SJSA1 (cell line): ENCODE results near the gene ANGPTL2. TPM values are rescaled to one million over a fixed set of nuclear protein-coding genes. Genes with fewer than 3 reads are reported as not detected.

ENCODE experiments used
- DNase-seq, 2 experiments: peaks; one replicate each; pipeline ENCODE4 v3.0.0-alpha.2; 2015 to 2020; ENCODE audit warnings: low spot score in 2 of 2, low read depth in 1 of 2
- H3K27ac ChIP-seq: fragments of 250-450 bp; sonication (Bioruptor Pico); 2 replicates; pipeline ENCODE4 v1.5.1; 2020; ENCODE audit warnings: mild to moderate bottlenecking, moderate library complexity
- H3K27me3 ChIP-seq: fragments of 250-450 bp; sonication (Bioruptor Pico); replicated peaks from 2 replicates; pipeline ENCODE4 v1.5.1; 2020; ENCODE audit warnings: mild to moderate bottlenecking, moderate library complexity
- H3K36me3 ChIP-seq: fragments of 250-450 bp; sonication (Bioruptor Pico); 2 replicates; pipeline ENCODE4 v1.5.1; 2020; ENCODE audit warnings: mild to moderate bottlenecking
- H3K4me1 ChIP-seq: fragments of 250-450 bp; sonication (Bioruptor Pico); replicated peaks from 2 replicates; pipeline ENCODE4 v1.6.1; 2021; ENCODE audit warnings: mild to moderate bottlenecking
- H3K4me3 ChIP-seq: fragments of 250-450 bp; sonication (Bioruptor Pico); 2 replicates; pipeline ENCODE4 v1.5.1; 2020; ENCODE audit warnings: mild to moderate bottlenecking
- H3K9me3 ChIP-seq: fragments of 250-450 bp; sonication (Bioruptor Pico); replicated peaks from 2 replicates; pipeline ENCODE4 v1.5.1; 2020; ENCODE audit warnings: mild to moderate bottlenecking
- total RNA-seq: library from RNA; depleted of rRNA; stranded (reverse); fragments of >200 nt; shearing (Covaris generic); gene quantifications from 2 replicates; pipeline ENCODE4 v1.2.3, GENCODE V29; 2014

Gene ANGPTL2
- total RNA-seq, 1 experiment from 2014 or later, result 3.8 TPM

GRCh38 chr9:127066060-127066850 is 56.2 kb downstream of the ANGPTL2 start:
- Histone ChIP-seq H3K9me3 (no peaks in the 10 kb centered on the region), H3K4me3 (no peak overlapping the region), H3K36me3 (no peaks in the 10 kb centered on the region), H3K27me3 (no peaks in the 10 kb centered on the region), H3K27ac (no peak overlapping the region), H3K4me1 (no peaks in the 10 kb centered on the region)
- DNase-seq, result no peak

DNA sequence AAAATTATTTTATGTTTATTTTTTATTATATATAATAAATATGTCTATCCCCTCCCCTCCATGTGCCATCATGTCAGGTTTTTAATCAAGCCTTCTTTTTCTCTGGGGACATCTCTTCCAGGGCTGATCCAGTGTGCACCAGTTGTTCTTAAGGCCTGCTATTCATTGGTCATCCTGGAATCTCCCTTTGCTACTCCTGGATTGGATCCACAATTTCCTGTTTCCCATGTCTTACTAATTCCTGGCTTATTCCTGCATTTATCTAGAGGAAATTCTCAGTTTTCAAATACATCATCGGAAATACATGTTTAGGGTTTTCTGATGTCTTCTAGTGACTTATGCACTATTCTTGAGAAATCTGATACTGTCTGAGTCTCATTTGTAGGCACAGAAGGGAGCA is 56.8 kb downstream of the ANGPTL2 start:
- Histone ChIP-seq H3K9me3 (no peaks in the 10 kb centered on the region), H3K27me3 (no peaks in the 10 kb centered on the region), H3K4me3 (no peak overlapping the region), H3K4me1 (no peaks in the 10 kb centered on the region), H3K36me3 (no peaks in the 10 kb centered on the region), H3K27ac (no peak overlapping the region)
- DNase-seq, result no peak

DNA sequence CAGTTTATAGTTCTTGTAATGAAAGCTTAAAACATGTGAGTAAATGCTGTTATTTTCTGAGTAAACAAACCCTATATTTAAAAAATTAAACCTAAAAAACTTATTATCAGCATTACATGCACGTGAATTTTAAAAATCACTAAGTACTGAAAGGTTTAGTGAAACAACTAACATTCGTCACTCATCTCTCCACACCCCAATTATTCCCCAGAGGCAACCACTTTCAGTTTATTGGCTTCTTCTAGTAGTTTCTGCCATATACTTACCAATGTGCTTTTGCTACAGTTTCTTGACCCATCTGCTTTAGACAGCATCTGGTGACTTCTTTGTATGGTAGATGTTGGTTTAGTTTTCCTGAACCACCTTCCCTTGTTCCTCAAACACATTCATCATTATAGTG is 58.1 kb downstream of the ANGPTL2 start:
- Histone ChIP-seq H3K4me3 (no peak overlapping the region), H3K9me3 (no peaks in the 10 kb centered on the region), H3K4me1 (no peaks in the 10 kb centered on the region), H3K27ac (no peak overlapping the region), H3K36me3 (no peaks in the 10 kb centered on the region), H3K27me3 (no peaks in the 10 kb centered on the region)
- DNase-seq, result no peak

- DNase-seq, result no peak
- no peaks in the 10 kb centered on the region for H3K36me3 ChIP-seq
- H3K27ac ChIP-seq, result no peak overlapping the region
- H3K4me3 ChIP-seq, result no peak overlapping the region
- H3K4me1 ChIP-seq, result no peaks in the 10 kb centered on the region
- H3K27me3 ChIP-seq, result no peaks in the 10 kb centered on the region
- H3K9me3 ChIP-seq, result no peaks in the 10 kb centered on the region
Measured at GRCh38 chr9:127061411-127061810, 61.0 kb downstream of the ANGPTL2 start.

- Histone ChIP-seq H3K27ac (no peak overlapping the region), H3K4me1 (no peaks in the 10 kb centered on the region), H3K4me3 (no peak overlapping the region), H3K27me3 (no peaks in the 10 kb centered on the region), H3K36me3 (no peaks in the 10 kb centered on the region), H3K9me3 (no peaks in the 10 kb centered on the region)
- no peak for DNase-seq
Measured at GRCh38 chr9:127059765-127060361, 62.6 kb downstream of the ANGPTL2 start.

DNA sequence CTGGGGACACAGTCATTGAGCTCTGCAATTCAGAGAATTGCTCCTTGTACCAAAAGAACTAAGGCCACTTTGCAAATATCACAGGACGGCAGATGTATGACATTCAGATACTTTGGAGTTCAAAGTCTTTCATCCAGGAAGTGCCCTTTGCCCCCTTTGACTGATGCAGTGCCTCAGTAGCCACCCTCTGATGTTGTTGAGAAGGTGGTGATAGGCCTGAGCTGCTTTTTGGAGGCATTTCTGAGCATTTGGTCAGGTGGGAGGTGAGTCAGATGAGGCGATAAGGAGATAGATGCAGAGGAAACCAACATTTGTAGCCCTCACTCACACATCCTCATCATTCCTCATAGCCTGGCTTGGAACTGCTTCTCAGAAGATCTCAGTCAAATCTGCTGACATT is 63.4 kb downstream of the ANGPTL2 start:
- Histone ChIP-seq H3K36me3 (no peaks in the 10 kb centered on the region), H3K27me3 (no peaks in the 10 kb centered on the region), H3K27ac (no peak overlapping the region), H3K4me3 (no peak overlapping the region), H3K9me3 (no peaks in the 10 kb centered on the region), H3K4me1 (no peaks in the 10 kb centered on the region)
- no peak for DNase-seq

DNA sequence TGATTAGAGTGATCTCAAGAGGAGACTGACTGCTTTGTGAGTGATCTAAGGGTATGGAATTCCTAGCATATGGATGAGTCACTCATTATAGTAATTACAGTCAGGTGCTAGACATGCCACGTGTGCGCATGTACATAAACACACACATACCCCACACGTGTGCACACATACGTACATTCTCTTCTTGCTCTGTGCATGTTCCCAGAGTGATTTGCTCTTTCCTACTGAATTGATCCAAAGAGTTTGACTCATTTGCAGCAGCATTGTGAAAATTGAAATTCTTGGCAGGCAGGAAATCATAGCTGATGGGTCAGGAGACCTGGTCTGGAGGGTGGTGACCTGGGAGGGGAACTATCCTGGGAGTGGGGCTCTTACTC is 63.8 kb downstream of the ANGPTL2 start:
- no peak for DNase-seq
- H3K4me1 ChIP-seq, result no peaks in the 10 kb centered on the region
- no peaks in the 10 kb centered on the region for H3K36me3 ChIP-seq
- no peaks in the 10 kb centered on the region for H3K9me3 ChIP-seq
- H3K27ac ChIP-seq, result no peak overlapping the region
- H3K4me3 ChIP-seq, result no peak overlapping the region
- H3K27me3 ChIP-seq, result no peaks in the 10 kb centered on the region

DNA sequence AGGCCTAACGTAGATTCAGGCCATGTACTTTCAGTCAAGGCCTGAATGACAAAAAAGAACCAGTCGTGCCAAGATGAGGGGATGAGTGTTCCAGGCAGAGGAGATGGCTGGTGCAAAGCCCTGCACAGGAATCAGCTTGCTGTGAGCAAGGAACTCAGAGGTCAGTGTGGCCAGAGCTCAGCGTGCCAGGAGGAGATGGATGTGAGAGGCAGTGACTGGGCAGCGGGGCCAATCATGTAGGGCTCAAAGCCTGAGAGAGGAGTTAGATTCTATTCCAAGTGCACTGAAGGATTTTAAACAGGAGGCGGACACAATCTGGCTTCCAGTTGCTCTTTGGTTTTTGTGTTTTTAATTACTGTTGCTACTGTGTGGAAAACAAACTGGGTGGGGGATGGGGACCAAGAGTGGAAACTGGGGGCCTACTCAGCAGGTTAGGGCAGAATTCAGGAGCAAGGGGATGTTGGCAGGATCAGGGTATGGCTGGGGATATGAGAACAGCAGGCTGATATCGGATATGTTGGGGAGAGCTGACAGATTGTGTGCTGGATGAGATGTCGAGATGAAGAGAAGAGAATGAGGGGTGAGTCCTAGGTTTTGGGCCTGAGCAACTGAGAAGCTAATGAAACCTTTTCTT is 64.3 kb downstream of the ANGPTL2 start:
- Histone ChIP-seq H3K27me3 (no peaks in the 10 kb centered on the region), H3K9me3 (no peaks in the 10 kb centered on the region), H3K4me1 (no peaks in the 10 kb centered on the region), H3K4me3 (no peak overlapping the region), H3K36me3 (no peaks in the 10 kb centered on the region), H3K27ac (no peak overlapping the region)
- no peak for DNase-seq

DNA sequence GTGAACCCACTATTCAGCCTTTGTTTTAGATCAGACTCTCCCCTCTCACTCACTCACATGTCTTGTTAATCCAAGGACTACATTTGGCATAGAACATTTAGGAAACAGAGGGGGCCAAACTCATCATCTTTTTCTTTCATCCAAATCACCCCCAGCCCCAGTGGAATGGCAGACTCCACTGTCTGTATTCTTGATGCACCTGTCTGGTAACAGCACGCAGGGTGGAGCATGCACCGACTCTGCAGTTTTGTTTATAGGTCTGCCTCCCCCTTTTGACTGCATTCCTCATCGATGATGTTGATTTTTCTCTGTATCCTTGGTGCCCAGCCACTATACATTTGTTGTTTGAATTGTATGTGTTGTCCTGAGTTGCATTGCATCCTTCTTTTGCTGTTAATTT is 66.0 kb downstream of the ANGPTL2 start:
- Histone ChIP-seq H3K4me1 (no peaks in the 10 kb centered on the region), H3K27ac (no peak overlapping the region), H3K27me3 (no peaks in the 10 kb centered on the region), H3K36me3 (no peaks in the 10 kb centered on the region), H3K9me3 (no peaks in the 10 kb centered on the region), H3K4me3 (no peak overlapping the region)
- no peak for DNase-seq

GRCh38 chr9:127055745-127056402 is 66.6 kb downstream of the ANGPTL2 start:
- Histone ChIP-seq H3K36me3 (no peaks in the 10 kb centered on the region), H3K4me3 (no peak overlapping the region), H3K9me3 (no peaks in the 10 kb centered on the region), H3K27ac (no peak overlapping the region), H3K4me1 (no peaks in the 10 kb centered on the region), H3K27me3 (no peaks in the 10 kb centered on the region)
- no peak for DNase-seq

GRCh38 chr9:127053960-127054359 is 68.5 kb downstream of the ANGPTL2 start:
- Histone ChIP-seq H3K27me3 (no peaks in the 10 kb centered on the region), H3K36me3 (no peaks in the 10 kb centered on the region), H3K4me3 (no peak overlapping the region), H3K9me3 (no peaks in the 10 kb centered on the region), H3K4me1 (peaks cover 7% of the 10 kb centered on the region), H3K27ac (no peak overlapping the region)
- no peak for DNase-seq

- no peaks in the 10 kb centered on the region for H3K36me3 ChIP-seq
- H3K4me1 ChIP-seq, result peaks cover 14% of the 10 kb centered on the region
- no peaks in the 10 kb centered on the region for H3K27me3 ChIP-seq
- H3K9me3 ChIP-seq, result no peaks in the 10 kb centered on the region
- DNase-seq, result no peak
- no peak overlapping the region for H3K4me3 ChIP-seq
- H3K27ac ChIP-seq, result no peak overlapping the region
Measured at GRCh38 chr9:127053057-127053821, 69.2 kb downstream of the ANGPTL2 start.

DNA sequence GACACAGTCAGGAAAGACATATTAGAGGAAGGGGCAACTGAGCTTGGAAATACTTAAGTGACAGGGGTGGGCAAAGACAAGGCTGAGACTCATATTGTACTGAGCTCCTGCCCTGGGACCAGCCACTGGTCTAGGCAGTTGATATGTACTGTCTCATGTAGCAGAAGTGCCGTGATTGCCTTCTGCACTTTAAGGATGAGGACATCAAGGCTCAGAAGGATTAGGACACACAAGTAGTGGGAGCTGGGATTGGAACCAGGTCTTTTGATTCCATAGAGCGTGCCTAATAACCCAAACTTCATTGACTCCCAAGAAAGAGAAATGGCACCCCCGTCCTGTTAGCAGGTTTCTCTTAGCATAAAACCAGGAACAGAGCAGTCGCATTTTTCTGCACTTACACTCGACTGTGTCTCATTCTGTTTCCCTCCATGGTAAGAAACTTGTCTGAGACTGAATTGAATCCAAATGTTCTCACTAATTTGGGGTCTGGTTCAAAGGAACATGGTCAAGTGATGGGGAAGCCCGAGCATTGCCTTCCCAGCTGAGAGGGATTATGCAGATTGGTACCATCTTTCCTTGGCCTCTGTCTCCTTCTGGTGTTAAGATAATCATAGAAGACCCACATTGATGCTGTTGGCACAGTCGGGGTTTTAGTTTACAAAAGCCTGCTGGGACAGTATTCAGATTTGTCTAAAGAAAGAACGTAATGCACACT is 70.4 kb downstream of the ANGPTL2 start:
- no peaks in the 10 kb centered on the region for H3K9me3 ChIP-seq
- no peaks in the 10 kb centered on the region for H3K27me3 ChIP-seq
- DNase-seq, result no peak

More for the DNA sequence above, 70.4 kb downstream of the ANGPTL2 start:
- no peak overlapping the region for H3K27ac ChIP-seq
- H3K4me3 ChIP-seq, result no peak overlapping the region
- no peaks in the 10 kb centered on the region for H3K36me3 ChIP-seq
- H3K4me1 ChIP-seq, result peaks cover 14% of the 10 kb centered on the region
